Body of pancreas (tissue), 4 donors: Measurements from ENCODE around the gene ZNF226. TPM values are rescaled to one million over a fixed set of nuclear protein-coding genes. Genes with fewer than 3 reads are reported as not detected.
"Not testable (repeated sequence)": the region's sequence is repeated elsewhere in the genome, so short reads cannot be mapped to it uniquely, and the experiment has no call there.

Experiments
- ATAC-seq: fragments of 150-250 bp; one replicate; pipeline ENCODE4 v1.9.1; 2016
- DNase-seq, 4 donors: peaks; one replicate each; pipeline ENCODE4 v3.0.0-alpha.2; 2019
- H3K27ac ChIP-seq, 4 donors: fragments of 200-600 bp; sonication (generic); 1 replicate in 3 of 4; 2 replicates in 1 of 4; pipeline versions ENCODE4 v1.5.1 to v1.6.1; 2016 to 2019; ENCODE audit warnings: mild to moderate bottlenecking in 1 of 4, mixed read lengths in 1 of 4, moderate library complexity in 1 of 4
- H3K27me3 ChIP-seq, 2 donors: fragments of 200-600 bp; sonication (generic); one replicate each; pipeline ENCODE4 v1.6.0; 2016; ENCODE audit warnings: mild to moderate bottlenecking in 1 of 2
- H3K36me3 ChIP-seq, 2 donors: fragments of 200-600 bp; sonication (generic); replicated peaks in 1 of 2; 2 replicates each; pipeline ENCODE4 v1.5.1; 2016; ENCODE audit warnings: low read depth in 2 of 2; ENCODE audit not compliant: insufficient read depth in 1 of 2
- H3K4me1 ChIP-seq: fragments of 200-600 bp; sonication (generic); one replicate; pipeline ENCODE4 v1.6.0; 2016
- H3K4me3 ChIP-seq, 2 donors: fragments of 200-600 bp; sonication (generic); 1 replicate in 1 of 2; 2 replicates in 1 of 2; pipeline ENCODE4 v1.5.1; 2016 to 2019
- H3K9me3 ChIP-seq, 3 donors: fragments of 200-600 bp; sonication (generic); 1 replicate in 2 of 3; 2 replicates in 1 of 3; pipeline ENCODE4 v1.5.1; 2016
- POLR2A ChIP-seq, 3 donors: fragments of 450-650 bp; IDR thresholded peaks; one replicate each; pipeline ENCODE4 v1.6.1; 2016; ENCODE audit warnings: antibody characterized with exemption in 3 of 3, mild to moderate bottlenecking in 2 of 3
- WGBS, 2 donors: methylation state at CpG; one replicate each; pipeline ENCODE4 v1.1.5; 2017; 5-methylcytosine and 5-hydroxymethylcytosine counted together
- intact Hi-C: fragments of 100-400 bp; cut with DNase I; formaldehyde crosslinking; loops from one replicate; pipeline ENCODE4 v1.15.1; 2023
- total RNA-seq, 2 donors: library from RNA; depleted of rRNA; stranded (reverse); fragments of >200 nt; gene quantifications; one replicate each; pipeline ENCODE4 v1.1.0, GENCODE V29; 2016
- TF ChIP-seq, protein P1 (sequence below), 7 experiments: fragments of 450-650 bp in 4 of 7; fragments of 200-600 bp in 3 of 7; sonication (generic) in 3 of 7; IDR thresholded peaks; one replicate each; pipeline ENCODE4 v1.5.1; 2016 to 2019; ENCODE audit warnings: antibody characterized with exemption in 7 of 7

Gene ZNF226
- total RNA-seq, 2 donors from 2014 or later = 4.6 to 13.5 TPM

DNA sequence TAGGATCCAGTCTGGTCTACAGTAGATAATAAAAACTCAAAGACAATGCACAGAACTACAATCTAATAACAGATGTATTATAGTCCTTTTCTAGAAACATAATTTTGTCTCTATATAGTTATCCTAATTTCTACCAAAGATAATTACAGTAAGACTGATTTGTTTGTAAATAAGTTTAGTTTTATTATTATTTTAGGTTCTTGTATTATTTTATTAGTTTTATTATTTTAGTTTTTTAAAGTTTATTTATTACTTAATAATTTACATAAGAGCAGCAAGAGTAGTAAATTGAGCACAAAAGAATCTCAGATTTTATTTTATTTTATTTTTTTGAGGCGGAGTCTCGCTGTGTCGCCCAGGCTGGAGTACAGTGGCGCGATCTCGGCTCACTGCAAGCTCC is 25.1 kb downstream of the ZNF226 start:
- no peak overlapping the region for H3K27ac ChIP-seq
- H3K36me3 ChIP-seq = no peaks in the 10 kb centered on the region
- TF ChIP-seq, protein P1, sequence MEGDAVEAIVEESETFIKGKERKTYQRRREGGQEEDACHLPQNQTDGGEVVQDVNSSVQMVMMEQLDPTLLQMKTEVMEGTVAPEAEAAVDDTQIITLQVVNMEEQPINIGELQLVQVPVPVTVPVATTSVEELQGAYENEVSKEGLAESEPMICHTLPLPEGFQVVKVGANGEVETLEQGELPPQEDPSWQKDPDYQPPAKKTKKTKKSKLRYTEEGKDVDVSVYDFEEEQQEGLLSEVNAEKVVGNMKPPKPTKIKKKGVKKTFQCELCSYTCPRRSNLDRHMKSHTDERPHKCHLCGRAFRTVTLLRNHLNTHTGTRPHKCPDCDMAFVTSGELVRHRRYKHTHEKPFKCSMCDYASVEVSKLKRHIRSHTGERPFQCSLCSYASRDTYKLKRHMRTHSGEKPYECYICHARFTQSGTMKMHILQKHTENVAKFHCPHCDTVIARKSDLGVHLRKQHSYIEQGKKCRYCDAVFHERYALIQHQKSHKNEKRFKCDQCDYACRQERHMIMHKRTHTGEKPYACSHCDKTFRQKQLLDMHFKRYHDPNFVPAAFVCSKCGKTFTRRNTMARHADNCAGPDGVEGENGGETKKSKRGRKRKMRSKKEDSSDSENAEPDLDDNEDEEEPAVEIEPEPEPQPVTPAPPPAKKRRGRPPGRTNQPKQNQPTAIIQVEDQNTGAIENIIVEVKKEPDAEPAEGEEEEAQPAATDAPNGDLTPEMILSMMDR (IDR thresholded peaks at IDR 0.05) = no peak
- no peak for TF ChIP-seq POLR2A (IDR thresholded peaks at IDR 0.05)
- ATAC-seq = no peak
- intact Hi-C loops = no loop called here
- H3K27me3 ChIP-seq = no peaks in the 10 kb centered on the region
- no peak for DNase-seq
- H3K9me3 ChIP-seq = peaks cover 0 to 27% (median 0%) of the 10 kb centered on the region in 3 donors
- no peaks in the 10 kb centered on the region for H3K4me1 ChIP-seq
- H3K4me3 ChIP-seq = no peak overlapping the region
- WGBS, 2 donors = 94 to 98% methylated on average over 6 of the region's 6 CpGs

DNA sequence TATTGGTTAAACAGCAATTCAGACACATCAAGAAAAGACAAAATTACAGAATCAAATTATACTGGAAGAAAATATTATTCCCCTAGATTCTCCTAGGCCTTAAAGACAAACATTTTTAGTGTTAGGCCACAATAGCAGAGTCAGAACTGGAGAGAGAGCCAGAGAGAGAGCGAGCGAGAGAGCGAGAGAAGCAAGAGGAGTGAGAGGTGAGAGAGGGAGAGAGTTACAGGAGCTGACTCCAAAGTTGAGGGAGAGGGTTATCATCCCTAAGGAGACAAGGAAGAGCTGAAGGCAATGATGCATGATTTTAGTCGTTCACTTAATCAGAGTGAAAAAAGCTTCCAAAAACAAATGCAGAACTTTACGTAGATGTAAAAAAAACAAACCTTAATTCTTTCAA is 27.2 kb downstream of the ZNF226 start:
- DNase-seq = no peak
- WGBS, 2 donors = 56 to 77% methylated on average over 5 of the region's 5 CpGs
- peaks cover 0 to 27% (median 0%) of the 10 kb centered on the region in 3 donors for H3K9me3 ChIP-seq

DNA sequence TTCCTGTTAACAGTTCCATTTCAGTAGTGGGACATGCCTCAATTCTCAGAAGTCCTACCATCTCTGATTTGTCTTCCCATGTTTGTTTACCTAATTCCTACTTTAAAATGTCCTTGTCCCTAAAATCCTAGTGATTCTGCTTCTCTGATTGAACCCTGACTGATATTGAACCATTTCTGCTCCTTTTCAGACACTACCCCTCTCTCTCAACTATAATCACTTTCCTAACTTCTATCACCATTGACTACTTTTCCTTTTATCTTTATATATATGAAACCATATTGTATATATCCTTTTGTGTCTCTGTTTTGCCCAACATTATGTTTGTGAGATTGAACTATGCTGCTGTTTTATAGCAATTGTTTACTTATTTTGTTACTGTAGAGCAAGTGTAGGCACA is 31.9 kb downstream of the ZNF226 start:
- intact Hi-C loops = no loop called here
- Histone ChIP-seq H3K4me1 (no peaks in the 10 kb centered on the region), H3K9me3 (peaks cover 0 to 9% (median 0%) of the 10 kb centered on the region in 3 donors), H3K27me3 (no peaks in the 10 kb centered on the region), H3K36me3 (no peaks in the 10 kb centered on the region), H3K27ac (no peak overlapping the region), H3K4me3 (no peak overlapping the region)
- TF ChIP-seq, protein P1 (IDR thresholded peaks at IDR 0.05) = no peak
- no peak for TF ChIP-seq POLR2A (IDR thresholded peaks at IDR 0.05)
- DNase-seq (no peak), ATAC-seq (no peak)

More for the DNA sequence above, 27.2 kb downstream of the ZNF226 start:
- Histone ChIP-seq H3K4me3 (no peak overlapping the region), H3K36me3 (no peaks in the 10 kb centered on the region), H3K27me3 (no peaks in the 10 kb centered on the region), H3K4me1 (no peaks in the 10 kb centered on the region), H3K27ac (no peak overlapping the region)
- TF ChIP-seq, protein P1 (IDR thresholded peaks at IDR 0.05) = no peak
- TF ChIP-seq POLR2A (IDR thresholded peaks at IDR 0.05) = no peak
- intact Hi-C loops = no loop called here
- ATAC-seq = no peak

DNA sequence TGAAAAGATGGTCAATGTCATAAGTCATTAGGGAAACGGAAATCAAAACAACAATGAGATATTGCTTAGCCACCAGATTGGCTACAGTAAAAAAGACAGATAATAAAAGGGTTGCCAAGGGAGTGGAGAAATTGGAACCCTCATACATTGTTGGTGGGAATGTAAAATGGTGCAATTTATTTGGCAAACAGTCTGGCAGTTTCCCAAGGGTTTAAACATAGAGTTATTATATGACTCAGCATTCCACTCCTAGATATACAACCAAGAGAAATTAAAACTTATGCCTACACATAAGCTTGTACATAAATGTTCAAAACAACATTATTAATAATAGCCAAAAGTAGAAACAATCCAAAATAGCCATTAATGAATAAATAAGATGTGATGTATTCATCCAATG is 37.6 kb downstream of the ZNF226 start:
- H3K4me3 ChIP-seq = no peak overlapping the region
- WGBS, 2 donors = 50 to 74% methylated on average over 1 of the region's 1 CpG
- DNase-seq (no peak), ATAC-seq (no peak)
- peaks cover 3% of the 10 kb centered on the region for H3K4me1 ChIP-seq
- H3K27ac ChIP-seq = no peak overlapping the region
- peaks cover 0 to 10% (median 0%) of the 10 kb centered on the region in 3 donors for H3K9me3 ChIP-seq
- no peaks in the 10 kb centered on the region for H3K27me3 ChIP-seq
- no peaks in the 10 kb centered on the region for H3K36me3 ChIP-seq
- TF ChIP-seq, protein P1 (IDR thresholded peaks at IDR 0.05) = no peak
- no peak for TF ChIP-seq POLR2A (IDR thresholded peaks at IDR 0.05)
- intact Hi-C loops = no loop called here

DNA sequence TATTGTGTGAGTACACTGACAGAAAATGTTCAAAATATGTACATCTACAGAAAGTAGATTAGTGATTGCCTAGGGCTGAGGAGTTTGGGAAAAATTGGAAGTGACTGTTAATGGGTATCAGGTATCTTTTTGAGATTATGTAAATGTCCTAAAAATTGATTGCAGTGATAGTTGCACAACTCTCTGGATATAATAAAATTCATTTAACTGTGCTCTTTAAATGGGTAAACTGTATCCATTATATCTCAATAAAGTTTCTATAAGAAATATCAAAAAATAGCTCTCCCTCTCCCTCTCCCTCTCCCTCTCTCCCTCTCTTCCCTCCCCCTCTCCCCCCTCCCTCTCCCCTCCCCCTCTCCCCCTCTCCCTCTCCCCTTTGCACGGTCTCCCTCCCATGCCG is 38.1 kb downstream of the ZNF226 start:
- Histone ChIP-seq H3K27ac (no peak overlapping the region), H3K27me3 (no peaks in the 10 kb centered on the region), H3K4me1 (peaks cover 7% of the 10 kb centered on the region), H3K4me3 (no peak overlapping the region), H3K9me3 (peaks cover 0 to 10% (median 0%) of the 10 kb centered on the region in 3 donors), H3K36me3 (no peaks in the 10 kb centered on the region)
- TF ChIP-seq, protein P1 (IDR thresholded peaks at IDR 0.05) = no peak
- no peak for TF ChIP-seq POLR2A (IDR thresholded peaks at IDR 0.05)
- WGBS, 2 donors = 87 to 88% methylated on average over 2 of the region's 2 CpGs
- ATAC-seq = no peak
- no peak for DNase-seq
- intact Hi-C loops = no loop called here

DNA sequence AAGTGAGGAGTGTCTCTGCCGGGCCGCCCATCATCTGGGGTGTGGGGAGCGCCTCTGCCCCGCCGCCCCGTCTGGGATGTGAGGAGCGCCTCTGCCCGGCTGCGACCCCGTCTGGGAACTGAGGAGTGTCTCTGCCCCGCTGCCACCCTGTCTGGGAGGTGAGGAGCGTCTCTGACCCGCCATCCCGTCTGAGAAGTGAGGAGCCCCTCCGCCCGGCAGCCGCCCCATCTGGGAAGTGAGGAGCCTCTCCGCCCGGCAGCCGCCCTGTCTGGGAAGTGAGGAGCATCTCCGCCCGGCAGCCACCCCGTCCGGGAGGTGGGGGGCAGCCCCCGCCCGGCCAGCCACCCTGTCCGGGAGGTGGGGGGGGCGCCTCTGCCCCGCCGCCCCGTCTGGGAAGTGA is 39.0 kb downstream of the ZNF226 start:
- ATAC-seq, H3K36me3 ChIP-seq, H3K4me3 ChIP-seq, H3K9me3 ChIP-seq, H3K27me3 ChIP-seq, H3K4me1 ChIP-seq, intact Hi-C loops, DNase-seq, H3K27ac ChIP-seq: not testable (repeated sequence)
- 89 to 94% methylated on average over 5 to 19 of the region's 31 CpGs for WGBS, 2 donors
